H1 (cell line): Measurements from ENCODE around the gene PPM1N.

ENCODE experiments used
- CREB1 ChIP-seq: IDR thresholded peaks from 2 replicates; pipeline ENCODE4 v1.6.1; 2012; ENCODE audit warnings: inconsistent platforms
- JUN ChIP-seq: IDR thresholded peaks from 2 replicates; pipeline ENCODE4 v1.6.1; 2011; ENCODE audit warnings: low read depth, mild to moderate bottlenecking, improper control_type of control experiment, low read length

DNA sequence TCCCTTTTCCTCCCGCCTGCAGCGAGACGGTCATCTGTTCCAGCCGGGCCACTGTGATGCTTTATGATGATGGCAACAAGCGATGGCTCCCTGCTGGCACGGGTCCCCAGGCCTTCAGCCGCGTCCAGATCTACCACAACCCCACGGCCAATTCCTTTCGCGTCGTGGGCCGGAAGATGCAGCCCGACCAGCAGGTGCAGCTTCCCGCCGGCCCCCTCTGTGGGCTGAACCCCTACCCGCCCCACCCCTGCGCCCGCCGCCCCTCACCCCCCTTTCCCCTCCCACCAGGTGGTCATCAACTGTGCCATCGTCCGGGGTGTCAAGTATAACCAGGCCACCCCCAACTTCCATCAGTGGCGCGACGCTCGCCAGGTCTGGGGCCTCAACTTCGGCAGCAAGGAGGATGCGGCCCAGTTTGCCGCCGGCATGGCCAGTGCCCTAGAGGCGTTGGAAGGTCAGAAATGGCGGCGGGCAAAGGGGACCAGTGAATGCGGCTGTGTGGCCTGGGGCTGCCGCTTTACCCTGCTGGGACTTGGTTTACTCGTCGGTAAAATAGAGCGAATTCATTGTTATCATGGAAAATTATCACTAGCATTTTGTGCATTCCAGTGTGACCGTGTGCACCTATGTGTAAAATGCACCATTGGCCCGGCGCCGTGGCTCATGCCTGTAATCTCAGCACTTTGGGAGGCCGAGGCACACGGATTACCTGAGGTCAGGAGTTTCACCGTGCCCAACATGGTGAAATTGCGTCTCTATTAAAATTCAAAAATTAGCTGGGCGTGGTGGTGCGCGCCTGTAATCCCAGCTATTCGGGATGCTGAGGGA, 19.6 kb downstream of the PPM1N start:
- no peak for TF ChIP-seq CREB1
- TF ChIP-seq JUN, result no peak
